GM21360 (cell line): ENCODE results near the gene GOLGA8N.
A peak's percentile ranks its signal among the peaks of the same experiment; 100 is the strongest.
"Not testable (repeated sequence)": the region's sequence is repeated elsewhere in the genome, so short reads cannot be mapped to it uniquely, and the experiment has no call there.

Experiments used
- ATAC-seq: cut with Tn5 transposase; IDR thresholded peaks from one replicate; pipeline ENCODE4 v1.9.1; 2021; ENCODE audit warnings: mild to moderate bottlenecking, moderate library complexity; ENCODE audit not compliant: unreplicated experiment

The GOLGA8N gene

DNA sequence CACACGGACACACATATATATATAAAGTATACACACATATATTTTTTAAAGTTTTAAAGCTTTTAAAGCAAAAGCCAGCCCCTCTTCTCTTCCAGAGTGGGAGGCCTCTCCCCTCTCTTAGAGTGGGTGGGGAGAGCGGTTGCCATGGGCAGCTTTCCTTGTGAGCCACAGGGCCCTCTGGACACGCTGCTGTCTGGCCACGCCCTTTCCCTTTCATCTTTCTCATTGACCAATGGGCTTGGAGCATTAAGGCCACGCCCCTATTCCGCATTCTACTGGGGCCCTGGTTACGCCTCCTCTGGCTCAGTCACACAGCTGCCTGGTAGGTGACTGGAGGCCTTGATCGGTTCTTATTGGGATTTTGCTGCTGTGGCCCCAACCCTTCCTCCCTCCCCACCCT, at the start of gene GOLGA8N:
Gene GOLGA8N, plus strand, starts transcription at position 306 of the 400 bp plus-strand sequence.
- not testable (repeated sequence) for ATAC-seq

DNA sequence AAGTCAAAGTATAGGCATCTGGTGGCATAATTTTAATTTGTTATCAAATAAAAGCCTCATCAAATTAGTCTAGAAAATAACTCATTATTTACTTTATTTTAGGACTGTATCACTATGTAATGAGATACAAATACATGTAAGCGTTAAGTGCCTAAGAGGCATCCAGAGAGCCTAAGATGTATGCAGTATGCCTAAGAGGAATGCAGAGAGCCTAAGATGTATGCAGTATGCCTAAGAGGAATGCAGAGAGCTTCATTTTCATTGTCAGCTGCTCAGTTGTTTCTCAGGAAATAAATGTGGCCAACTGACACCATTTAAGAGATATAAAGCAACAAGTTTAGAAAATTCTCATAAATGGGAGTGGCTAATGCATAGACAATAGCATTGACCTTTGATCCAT, 49.8 kb upstream of the GOLGA8N start:
- not testable (repeated sequence) for ATAC-seq

DNA sequence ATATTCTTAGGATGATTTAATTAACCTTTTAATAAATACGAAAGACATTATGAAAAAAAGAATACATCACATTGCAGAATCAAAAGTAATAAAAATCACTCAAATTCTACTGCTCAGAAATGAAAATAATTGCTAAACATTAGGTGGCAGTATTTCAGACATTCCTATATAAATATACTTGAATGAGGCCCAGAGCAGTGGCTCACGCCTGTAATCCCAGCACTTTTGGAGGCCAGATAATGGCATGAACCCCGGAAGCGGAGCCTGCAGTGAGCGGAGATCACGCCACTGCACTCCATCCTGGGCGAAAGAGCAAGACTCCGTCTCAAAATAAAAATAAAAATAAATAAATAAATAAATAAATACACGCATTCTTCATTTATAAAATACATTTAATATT, 48.1 kb upstream of the GOLGA8N start:
- ATAC-seq = not testable (repeated sequence)

DNA sequence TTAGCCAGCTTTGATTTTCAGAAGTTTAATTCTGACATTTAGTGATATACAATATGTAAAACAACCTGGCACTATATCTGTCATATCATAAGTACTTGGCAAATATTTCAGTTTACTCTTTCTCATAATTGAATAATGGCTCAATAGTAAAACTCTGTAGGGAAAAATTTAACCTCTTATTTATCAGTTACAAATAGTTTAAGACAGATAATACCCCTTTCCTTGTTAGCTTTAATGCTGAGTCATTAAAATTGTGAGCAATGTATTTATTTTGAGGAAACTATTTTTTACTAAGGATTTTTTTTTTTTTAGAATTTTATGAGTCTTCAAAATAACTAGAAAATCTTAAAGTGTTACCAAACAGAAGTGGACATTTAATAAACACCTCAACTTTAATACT, 38.7 kb upstream of the GOLGA8N start:
- not testable (repeated sequence) for ATAC-seq

DNA sequence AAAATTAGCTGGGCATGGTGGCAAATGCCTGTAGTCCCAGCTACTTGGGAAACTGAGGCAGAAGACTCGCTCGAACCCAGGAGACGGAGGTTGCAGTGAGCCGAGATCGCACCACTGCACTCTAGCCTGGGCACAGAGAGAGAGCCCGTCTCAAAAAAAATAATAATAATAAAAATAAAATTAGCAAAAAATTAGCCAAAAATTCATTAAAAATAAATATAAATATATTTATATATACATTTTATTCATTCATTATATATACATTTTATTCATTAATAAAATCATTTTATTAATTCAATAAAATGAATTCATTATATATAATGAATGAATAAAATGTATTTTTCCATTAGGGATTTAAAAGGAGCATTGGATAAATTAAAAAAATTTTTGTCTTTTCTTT, 31.1 kb upstream of the GOLGA8N start:
- ATAC-seq = not testable (repeated sequence)

DNA sequence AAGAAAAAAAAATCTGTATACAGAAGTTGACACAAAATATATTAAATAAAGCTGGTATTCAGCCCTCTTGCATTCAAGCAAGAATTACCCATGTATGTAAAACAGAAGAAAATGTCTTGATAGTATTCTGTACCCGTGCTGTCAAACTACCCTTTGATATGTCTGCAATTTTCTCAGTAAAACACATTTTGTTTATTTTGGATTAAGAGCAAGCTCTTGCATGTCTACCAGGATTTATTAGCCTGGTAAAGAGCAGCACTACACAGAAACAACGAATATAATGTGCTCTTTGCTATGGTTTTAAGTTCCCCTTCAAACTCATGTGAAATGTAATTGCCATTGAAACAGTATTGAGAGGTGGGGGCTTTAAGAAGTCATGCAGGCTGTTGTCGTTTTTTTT, 24.3 kb upstream of the GOLGA8N start:
- ATAC-seq = not testable (repeated sequence)

DNA sequence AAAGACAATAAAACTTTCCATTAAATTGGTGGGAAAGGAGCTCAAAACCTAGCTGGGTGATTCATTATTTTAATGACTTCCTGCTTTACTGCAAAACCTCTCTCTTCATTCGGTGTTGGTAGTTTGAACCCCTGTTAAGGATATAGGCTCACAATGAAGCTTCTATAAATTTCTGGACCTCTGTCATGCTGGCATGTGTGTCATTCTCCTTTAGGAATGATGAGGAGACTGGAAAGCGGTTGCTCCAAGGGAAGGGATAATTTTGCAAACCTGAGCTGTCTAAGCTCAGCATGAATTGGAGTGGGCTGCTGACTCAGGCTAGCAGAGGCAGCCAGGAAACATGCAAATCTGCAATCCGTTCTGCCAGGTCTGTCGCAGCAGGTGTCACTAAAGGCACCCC, 14.8 kb upstream of the GOLGA8N start:
- not testable (repeated sequence) for ATAC-seq

DNA sequence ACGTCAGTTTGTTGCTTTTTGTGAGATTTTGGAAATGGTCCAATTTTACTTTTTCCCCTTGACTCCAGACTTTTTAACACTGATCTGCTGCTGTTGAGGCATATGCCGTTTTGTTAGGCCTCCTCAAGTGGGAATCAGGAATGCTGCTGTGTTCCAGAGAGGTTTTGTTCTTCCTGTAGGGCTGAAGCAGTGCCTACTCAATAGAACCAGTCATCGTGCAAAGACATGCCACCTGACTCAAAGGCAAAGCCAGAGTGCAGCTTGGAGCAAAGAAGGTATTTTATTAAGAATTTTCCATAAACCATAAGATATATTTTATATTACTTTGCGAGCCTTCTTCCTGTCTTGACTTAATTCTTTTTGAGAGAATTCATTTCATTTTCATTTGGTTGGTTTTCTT, 7.4 kb upstream of the GOLGA8N start:
- ATAC-seq = not testable (repeated sequence)

DNA sequence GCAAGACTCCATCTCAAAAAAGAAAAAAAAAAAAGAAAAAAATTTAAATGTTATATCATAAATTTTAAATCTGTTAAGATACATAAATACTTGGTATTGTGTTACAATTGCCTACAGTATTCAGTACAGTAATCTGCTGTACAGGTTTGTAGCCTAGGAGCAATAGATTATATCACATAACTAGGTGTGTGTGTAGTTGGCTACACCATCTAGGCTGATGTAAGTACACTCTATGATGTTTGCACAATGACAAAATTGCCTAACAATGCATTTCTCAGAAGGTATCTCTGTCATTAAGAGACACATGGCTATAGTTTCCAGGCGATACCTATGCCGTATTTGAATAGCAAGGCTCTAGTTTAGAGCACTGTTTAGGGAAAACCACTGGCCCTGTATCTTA, 16.3 kb downstream of the GOLGA8N start:
- ATAC-seq = not testable (repeated sequence)

DNA sequence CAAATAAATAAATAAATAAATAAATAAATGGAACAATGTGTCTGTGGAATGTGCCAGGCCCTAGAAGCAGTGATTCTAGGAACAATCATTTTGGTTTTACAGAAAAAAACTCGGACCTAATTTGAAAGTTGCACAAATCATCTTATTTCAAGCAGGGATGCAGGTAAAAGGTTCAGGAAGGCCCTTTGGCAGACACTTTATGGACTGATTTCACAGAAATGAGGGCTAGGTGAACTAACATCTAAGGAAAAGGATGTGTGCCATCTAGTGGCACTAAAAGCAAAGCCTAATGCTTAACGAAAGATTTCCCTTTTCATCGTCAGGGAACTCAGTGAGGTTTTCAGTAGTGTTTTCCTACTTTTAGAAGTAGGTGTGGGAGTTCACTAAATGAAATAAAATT, 17.5 kb downstream of the GOLGA8N start:
- not testable (repeated sequence) for ATAC-seq

DNA sequence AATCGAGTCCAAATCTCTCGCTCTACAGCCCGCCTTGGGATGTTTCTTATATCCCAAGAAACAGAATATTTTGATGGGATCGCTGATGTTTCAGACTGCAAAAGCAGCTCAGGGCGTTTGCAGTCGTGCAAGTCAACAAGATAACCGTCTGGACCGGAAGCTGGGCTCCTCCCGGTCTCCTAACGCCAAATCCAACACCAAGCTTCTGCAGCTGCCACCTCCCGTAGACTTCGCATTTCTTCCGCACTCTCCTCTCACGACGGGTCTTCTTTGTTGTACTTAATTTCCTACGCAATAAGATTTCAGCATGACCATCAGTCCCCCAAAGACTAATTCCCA, 21.4 kb downstream of the GOLGA8N start:
- peak; percentile 19 for ATAC-seq

DNA sequence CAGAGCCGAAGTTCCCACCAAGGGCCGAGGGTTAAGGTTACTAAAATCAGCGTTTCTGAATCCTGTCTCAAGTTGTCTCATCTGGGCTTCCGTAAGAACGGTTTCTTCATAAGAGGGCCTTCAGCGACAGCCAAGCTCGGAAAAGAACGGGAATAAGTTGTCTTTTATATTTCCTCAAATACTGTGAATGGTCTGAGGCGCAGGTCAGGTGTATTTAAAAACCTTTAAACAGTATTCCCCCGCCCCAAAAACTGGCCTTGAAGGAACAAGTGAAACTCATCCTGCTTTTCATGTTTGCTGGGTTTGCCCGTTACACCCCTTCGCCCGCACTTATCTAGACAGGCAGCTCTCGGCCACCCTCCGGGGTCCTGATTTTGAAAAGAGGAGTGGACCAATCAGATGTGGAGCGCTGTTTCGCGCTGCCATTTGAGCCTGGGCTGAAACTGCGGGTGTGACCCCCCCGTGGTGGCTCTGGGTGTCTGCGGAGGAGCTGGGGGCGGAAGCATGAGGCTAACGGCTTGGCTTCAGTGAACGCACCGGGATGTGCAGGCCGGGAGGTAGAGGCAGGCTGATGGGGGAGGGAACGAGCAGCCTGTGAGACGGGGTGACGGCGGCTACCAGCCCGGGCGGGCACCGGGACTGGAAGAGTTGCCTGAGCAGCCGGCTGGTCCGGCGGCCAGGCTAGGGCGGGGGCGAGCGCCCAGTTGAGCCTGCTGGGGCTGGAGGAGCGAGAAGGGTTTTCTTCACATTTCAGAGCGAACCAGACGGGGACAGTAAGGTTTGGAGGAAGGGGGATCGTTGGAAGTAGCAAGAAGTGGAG, 22.0 kb downstream of the GOLGA8N start, which contains the start of gene ARHGAP11A:
Gene ARHGAP11A, plus strand, starts transcription at position 454 of the 820 bp plus-strand sequence. CDS start 708 bp downstream, outside the sequence.
- ATAC-seq = peak; percentile 64

DNA sequence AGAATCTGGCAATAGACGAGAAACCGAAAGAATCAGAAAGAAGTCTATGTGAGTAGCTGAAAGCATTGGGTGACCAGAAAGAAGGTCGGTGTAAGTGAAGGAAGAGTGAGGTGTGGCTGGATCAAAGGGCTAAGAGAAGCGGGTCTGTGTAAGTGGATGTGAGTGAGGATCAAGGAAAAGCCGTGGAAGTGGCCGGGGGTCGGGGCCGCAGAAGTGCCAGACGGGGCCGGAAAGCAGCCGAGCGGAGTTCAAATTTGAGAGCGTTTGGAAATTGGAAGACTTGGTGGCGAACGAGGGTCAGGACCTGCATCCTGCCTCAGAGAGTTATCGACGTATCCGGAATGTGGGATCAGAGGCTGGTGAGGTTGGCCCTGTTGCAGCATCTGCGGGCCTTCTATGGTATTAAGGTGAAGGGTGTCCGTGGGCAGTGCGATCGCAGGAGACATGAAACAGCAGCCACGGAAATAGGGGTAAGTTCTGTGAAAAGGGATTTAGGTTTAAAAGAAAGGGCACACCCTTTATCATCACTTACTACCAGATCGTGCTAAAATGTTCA, 22.7 kb downstream of the GOLGA8N start:
- ATAC-seq = peak; percentile 14

DNA sequence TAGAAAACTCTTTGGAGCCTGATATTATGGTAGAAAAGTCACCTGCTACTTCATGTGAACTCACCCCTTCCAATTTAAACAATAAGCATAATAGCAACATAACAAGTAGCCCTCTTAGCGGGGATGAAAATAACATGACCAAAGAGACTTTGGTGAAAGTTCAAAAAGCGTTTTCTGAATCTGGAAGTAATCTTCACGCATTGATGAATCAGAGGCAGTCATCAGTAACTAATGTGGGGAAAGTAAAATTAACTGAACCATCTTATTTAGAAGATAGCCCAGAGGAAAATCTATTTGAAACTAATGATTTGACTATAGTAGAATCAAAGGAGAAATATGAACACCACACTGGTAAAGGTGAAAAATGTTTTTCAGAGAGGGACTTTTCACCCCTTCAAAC, 43.2 kb downstream of the GOLGA8N start:
- no peak for ATAC-seq

DNA sequence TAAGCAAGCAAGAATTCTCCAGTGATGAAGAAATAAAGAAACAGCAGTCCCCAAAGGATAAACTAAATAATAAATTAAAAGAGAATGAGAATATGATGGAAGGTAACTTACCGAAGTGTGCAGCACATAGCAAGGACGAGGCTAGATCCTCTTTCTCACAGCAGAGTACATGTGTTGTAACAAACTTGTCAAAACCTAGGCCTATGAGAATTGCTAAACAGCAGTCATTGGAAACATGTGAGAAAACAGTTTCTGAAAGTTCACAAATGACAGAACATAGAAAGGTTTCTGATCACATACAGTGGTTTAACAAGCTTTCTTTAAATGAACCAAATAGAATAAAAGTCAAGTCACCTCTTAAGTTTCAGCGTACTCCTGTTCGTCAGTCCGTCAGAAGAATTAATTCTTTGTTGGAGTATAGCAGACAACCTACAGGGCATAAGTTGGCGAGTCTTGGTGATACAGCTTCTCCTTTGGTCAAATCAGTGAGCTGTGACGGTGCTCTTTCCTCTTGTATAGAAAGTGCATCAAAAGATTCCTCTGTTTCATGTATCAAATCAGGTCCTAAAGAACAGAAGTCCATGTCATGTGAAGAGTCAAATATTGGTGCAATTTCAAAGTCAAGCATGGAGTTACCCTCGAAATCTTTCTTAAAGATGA, 43.8 kb downstream of the GOLGA8N start:
- ATAC-seq = no peak

DNA sequence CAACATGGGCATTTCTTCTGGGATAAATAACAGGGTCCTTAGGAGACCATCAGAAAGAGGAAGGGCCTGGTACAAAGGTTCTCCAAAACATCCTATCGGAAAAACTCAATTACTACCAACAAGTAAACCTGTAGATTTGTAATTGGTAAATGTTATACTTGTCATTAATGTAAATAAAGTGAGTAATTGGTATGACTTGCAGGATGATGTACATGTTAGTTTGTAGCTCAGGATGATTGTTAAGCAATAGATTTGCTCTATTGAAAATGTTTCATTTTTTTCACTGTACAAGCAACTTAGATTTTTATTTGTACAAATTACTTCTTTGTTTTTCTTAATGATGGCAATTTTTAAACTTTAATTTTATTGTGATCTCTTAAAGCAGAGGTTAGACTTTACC, 44.4 kb downstream of the GOLGA8N start:
- ATAC-seq = no peak

DNA sequence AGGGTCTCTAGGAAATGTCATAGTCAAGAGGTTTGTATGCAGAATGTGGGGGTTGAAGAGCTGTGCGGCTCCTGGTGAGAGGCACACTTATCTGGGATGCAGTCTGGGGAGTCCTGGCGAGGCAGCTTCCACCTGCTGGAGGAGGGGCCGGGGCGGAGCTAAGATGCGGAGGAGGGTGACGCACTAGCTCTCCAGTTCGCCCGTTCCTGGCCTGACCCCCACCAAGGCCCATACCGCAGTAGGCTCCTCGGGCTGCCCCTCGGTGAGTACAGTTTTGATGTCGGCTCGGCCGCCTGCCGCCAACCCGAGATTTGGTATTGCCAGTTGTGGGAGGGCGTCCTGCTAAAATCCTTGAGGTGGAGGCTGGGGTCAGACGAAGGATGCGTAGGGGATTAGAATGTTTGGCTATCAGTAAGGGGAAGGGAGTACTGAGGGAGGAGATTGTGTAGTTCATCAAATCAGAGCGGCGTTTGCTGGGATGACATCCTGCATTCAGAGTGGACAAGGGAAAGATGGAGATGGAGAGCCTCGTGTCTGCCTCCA, 48.3 kb downstream of the GOLGA8N start, which contains the start of gene SCG5:
Gene SCG5, plus strand, starts transcription at position 194 of the 543 bp plus-strand sequence. CDS start 1,883 bp downstream, outside the sequence.
- no peak for ATAC-seq

DNA sequence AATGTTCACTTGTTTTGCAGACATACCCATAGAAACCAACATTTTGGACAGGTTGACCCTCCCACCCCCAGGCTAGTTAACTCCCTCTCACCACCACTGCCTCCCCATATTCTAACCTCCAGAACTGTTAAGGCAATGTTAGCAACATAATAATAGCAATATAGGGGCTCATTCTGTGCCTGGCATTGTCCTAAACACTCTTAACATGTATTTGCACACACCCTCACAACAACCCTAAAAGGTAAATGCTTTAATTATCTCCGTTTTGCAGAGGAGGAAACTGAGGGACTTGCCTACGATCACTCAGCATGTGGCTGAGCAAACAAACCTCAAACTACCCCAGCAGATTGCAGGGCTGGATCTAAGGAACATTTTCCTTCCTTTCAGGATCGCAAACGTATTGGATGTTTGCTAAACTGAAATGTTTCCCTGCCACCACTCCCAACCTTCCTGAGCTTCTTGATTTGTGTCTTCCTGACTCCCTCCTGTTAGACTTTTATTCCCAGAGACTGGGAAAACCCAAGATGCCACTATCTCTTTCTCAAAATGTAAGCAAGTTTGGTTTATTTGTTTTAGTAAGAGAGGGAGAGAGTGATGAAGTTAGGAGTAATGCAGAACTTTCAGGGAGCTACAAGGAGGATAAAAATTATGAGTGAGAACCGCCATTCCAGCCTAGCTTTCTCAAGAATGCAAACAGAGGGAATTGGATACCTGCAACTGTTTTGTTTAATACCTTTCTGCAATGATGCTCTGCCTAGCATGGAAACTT, 49.6 kb downstream of the GOLGA8N start:
- no peak for ATAC-seq

DNA sequence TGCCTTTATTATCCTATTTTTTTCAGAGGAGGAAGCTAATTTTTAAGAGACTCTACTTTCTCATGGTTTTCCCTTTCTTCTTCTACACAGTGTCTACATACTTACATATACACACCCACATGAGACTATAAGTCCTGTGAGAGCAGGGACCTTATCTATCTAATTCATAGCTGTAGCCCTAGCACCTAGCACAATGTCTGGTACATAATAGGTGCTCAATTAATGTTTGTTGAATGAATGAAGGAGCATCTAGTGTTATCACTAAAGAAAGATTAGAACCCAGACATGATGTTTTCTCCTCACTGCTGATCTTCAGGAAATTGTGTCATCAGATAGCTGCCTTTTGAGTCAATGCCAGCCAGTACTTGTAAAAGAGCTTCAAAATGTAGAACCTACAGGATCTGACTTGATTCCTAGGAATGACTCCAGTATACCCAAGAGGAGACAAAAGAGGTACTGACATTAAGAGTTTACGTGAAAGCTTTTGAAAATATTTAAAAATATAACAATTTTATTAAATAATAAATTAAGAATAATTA, 50.7 kb downstream of the GOLGA8N start:
- ATAC-seq = no peak

DNA sequence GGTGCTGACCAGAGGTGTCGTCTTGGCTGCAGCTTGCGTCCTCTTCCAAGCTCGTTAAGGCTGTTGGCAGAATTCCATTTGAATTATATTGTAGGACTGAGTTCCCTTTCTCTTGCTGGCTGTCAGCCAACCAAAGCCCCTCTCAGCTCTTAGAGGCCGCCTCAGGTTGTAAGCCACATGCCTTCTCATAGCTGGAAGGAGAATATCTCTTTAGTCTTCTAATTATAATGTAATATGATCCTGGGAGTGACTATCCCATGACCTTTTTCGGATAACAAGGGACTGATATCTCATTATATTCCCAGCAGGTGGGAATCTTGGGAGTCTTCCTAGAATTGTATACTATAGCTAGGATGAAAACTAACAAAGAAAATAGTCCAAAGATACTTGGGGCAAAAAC, 53.0 kb downstream of the GOLGA8N start:
- ATAC-seq = no peak
